ENCODE data around the gene SOX14. TPM values are rescaled to one million over a fixed set of nuclear protein-coding genes. Genes with fewer than 3 reads are reported as not detected.

Gene SOX14
- total RNA-seq, 4 donors from 2014 or later = not detected

- Histone ChIP-seq H3K4me1 (peaks cover 0 to 33% (median 17%) of the 10 kb centered on the region in 4 donors), H3K4me3 (peak overlapping the region in 1 of 4 donors; percentile 41), H3K36me3 (no peaks in the 10 kb centered on the region), H3K27ac (no peak overlapping the region), H3K27me3 (peaks cover 98% of the 10 kb centered on the region), H3K9me3 (no peaks in the 10 kb centered on the region)
- DNase-seq = no peak
- in situ Hi-C loops (cut with MboI; ENCODE audit: low pct_ligation_motif_present in 1 of 4, low pct_unique_long_range_greater_than_20kb in 1 of 4, low sequenced_read_pairs in 3 of 4) (no loop called here), intact Hi-C loops (cut with DNase I; ENCODE audit: low total_unique reads) (no loop called here)
- 14% methylated on average over 57 of the region's 58 CpGs; no CpG with 5 or more reads in 1 of the 2 donors for WGBS, 2 donors (ENCODE audit: low coverage in 1 of 2)
- TF ChIP-seq EP300 (IDR thresholded peaks at IDR 0.05; ENCODE audit: low read depth) = no peak
Measured at GRCh38 chr3:137764563-137765309, 621 bp downstream of the SOX14 start.

GRCh38 chr3:137765310-137766033 is 1.4 kb downstream of the SOX14 start:
- no peak for TF ChIP-seq POLR2A (IDR thresholded peaks at IDR 0.05)
- no peak for TF ChIP-seq POLR2AphosphoS5 (IDR thresholded peaks at IDR 0.05)
- TF ChIP-seq EP300 (IDR thresholded peaks at IDR 0.05; ENCODE audit: low read depth) = no peak
- no peak for TF ChIP-seq CTCF (IDR thresholded peaks at IDR 0.05)
- Histone ChIP-seq H3K36me3 (no peaks in the 10 kb centered on the region), H3K27me3 (peaks cover 100% of the 10 kb centered on the region), H3K27ac (no peak overlapping the region), H3K4me3 (no peak overlapping the region), H3K4me1 (peaks cover 0 to 39% (median 20%) of the 10 kb centered on the region in 4 donors), H3K9me3 (no peaks in the 10 kb centered on the region)
- 0 to 8% methylated on average over 1 to 27 of the region's 27 CpGs for WGBS, 2 donors (ENCODE audit: low coverage in 1 of 2)
- intact Hi-C loops (cut with DNase I; ENCODE audit: low total_unique reads) (no loop called here), in situ Hi-C loops (cut with MboI; ENCODE audit: low pct_ligation_motif_present in 1 of 4, low pct_unique_long_range_greater_than_20kb in 1 of 4, low sequenced_read_pairs in 3 of 4) (no loop called here)
- no peak for DNase-seq

GRCh38 chr3:137766041-137766875 is 2.1 kb downstream of the SOX14 start:
- peaks cover 100% of the 10 kb centered on the region for H3K27me3 ChIP-seq
- intact Hi-C loops (cut with DNase I; ENCODE audit: low total_unique reads) (no loop called here), in situ Hi-C loops (cut with MboI; ENCODE audit: low pct_ligation_motif_present in 1 of 4, low pct_unique_long_range_greater_than_20kb in 1 of 4, low sequenced_read_pairs in 3 of 4) (no loop called here)
- no peak overlapping the region for H3K4me3 ChIP-seq
- peaks cover 0 to 47% (median 27%) of the 10 kb centered on the region in 4 donors for H3K4me1 ChIP-seq
- H3K36me3 ChIP-seq = no peaks in the 10 kb centered on the region
- WGBS, 2 donors (ENCODE audit: low coverage in 1 of 2) = 10 to 14% methylated on average over 12 to 21 of the region's 21 CpGs
- no peak overlapping the region for H3K27ac ChIP-seq
- no peaks in the 10 kb centered on the region for H3K9me3 ChIP-seq
- TF ChIP-seq EP300 (IDR thresholded peaks at IDR 0.05; ENCODE audit: low read depth) (no peak), POLR2A (IDR thresholded peaks at IDR 0.05) (no peak), POLR2AphosphoS5 (IDR thresholded peaks at IDR 0.05) (no peak)
- no peak for DNase-seq

- intact Hi-C loops (cut with DNase I; ENCODE audit: low total_unique reads) = no loop called here
- 9 to 12% methylated on average over 13 to 22 of the region's 22 CpGs for WGBS, 2 donors (ENCODE audit: low coverage in 1 of 2)
- Histone ChIP-seq H3K4me3 (no peak overlapping the region), H3K36me3 (no peaks in the 10 kb centered on the region), H3K9me3 (no peaks in the 10 kb centered on the region), H3K4me1 (peaks cover 4 to 54% (median 34%) of the 10 kb centered on the region in 4 donors), H3K27me3 (peaks cover 100% of the 10 kb centered on the region), H3K27ac (no peak overlapping the region)
- no peak for TF ChIP-seq EP300 (IDR thresholded peaks at IDR 0.05; ENCODE audit: low read depth)
- in situ Hi-C loops (cut with MboI; ENCODE audit: low pct_ligation_motif_present in 1 of 4, low pct_unique_long_range_greater_than_20kb in 1 of 4, low sequenced_read_pairs in 3 of 4) = no loop called here
- no peak for DNase-seq
Measured at GRCh38 chr3:137766876-137767537, 2.9 kb downstream of the SOX14 start.
